ENCODE results near the gene RPTOR.
"Not testable (repeated sequence)": the region's sequence is repeated elsewhere in the genome, so short reads cannot be mapped to it uniquely, and the experiment has no call there.

The RPTOR gene

GRCh38 chr17:80529904-80530292, 14.7 kb upstream of the RPTOR start:
- no peak for TF ChIP-seq CTCF (IDR thresholded peaks at IDR 0.05; ENCODE audit: extremely low read depth, missing control alignments)
- no peak for DNase-seq (ENCODE audit: low spot score)

- DNase-seq (ENCODE audit: low spot score) = no peak
- TF ChIP-seq CTCF (IDR thresholded peaks at IDR 0.05; ENCODE audit: extremely low read depth, missing control alignments) = no peak
Measured at GRCh38 chr17:80531400-80531799, 13.2 kb upstream of the RPTOR start.

GRCh38 chr17:80537386-80537785, 7.3 kb upstream of the RPTOR start:
- not testable (repeated sequence) for DNase-seq (ENCODE audit: low spot score)

DNA sequence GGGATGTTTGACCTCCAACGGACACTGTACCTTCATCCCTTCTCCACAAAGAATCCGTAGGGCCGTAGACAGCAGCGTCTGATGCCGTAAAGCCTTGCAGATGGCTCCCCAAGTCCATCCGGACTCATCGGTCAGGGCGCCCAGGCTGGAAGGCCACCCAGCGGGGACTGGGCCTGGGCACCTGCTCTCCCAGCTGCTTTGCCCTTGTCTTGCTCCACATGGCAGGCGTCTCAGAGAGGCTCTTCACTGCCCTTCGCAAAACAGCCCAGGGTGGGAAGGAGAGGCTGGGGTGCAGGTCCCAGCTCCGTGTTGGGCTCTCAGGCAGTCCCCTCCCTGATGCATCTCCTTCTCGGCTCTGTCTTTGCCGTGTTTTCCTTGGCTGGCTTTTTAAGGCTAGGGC, 6.2 kb upstream of the RPTOR start:
- DNase-seq (ENCODE audit: low spot score) = peak; percentile 9
- no peak for TF ChIP-seq CTCF (IDR thresholded peaks at IDR 0.05; ENCODE audit: extremely low read depth, missing control alignments)

DNA sequence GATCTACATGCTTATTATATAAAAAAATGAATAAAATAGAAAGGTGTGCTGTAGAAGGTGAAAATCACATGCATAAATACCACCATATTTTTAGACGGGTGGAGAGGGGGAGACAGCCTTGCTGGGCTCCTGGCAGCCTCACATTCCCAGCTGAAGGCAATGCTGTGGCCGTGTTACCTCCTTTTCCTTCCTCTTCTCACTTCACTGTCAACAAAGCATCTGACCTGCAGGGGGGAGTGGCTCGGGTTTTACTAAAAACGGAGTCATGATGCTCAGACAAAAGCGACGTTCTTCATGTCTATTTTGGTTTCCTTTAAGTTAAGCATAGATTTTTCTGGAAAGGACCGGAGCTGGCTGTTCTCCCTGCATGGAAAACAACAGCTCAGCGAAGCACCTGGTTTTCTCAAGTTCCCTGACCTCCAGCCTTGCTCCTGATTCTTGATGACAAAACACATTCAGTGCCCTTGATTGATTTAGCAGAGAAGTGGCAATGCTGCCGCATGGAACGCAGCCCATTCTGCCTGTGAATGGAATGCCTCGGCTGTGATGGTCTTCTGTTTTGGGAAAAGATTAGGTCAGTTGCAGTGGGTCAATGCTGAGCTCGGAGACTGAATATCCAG, 5.5 kb upstream of the RPTOR start:
- no peak for TF ChIP-seq CTCF (IDR thresholded peaks at IDR 0.05; ENCODE audit: extremely low read depth, missing control alignments)
- peak; percentile 22 for DNase-seq (ENCODE audit: low spot score)

GRCh38 chr17:80545499-80545826, 825 bp downstream of the RPTOR start:
- DNase-seq (ENCODE audit: low spot score) = no peak
- no peak for TF ChIP-seq CTCF (IDR thresholded peaks at IDR 0.05; ENCODE audit: extremely low read depth, missing control alignments)

DNA sequence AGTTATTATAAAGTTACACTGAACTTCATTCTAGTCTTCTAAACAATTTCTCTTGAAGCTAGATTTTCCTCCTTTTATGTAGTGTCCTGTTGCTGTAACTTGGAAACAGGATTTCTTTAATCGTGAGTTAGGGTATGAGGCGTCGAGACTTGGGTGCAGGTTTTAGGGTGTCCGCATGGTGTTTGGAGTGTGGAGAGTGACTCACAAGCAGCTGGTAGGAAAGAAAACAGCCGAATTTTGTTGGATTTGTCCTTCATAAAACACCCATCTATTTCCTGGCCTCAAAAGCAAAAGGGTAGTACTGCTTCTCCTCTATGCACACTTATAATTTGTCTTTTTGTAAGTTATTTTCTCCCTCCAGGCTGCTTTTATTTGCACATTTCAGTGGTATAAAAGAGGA, 1.6 kb downstream of the RPTOR start:
- TF ChIP-seq CTCF (IDR thresholded peaks at IDR 0.05; ENCODE audit: extremely low read depth, missing control alignments) = no peak
- no peak for DNase-seq (ENCODE audit: low spot score)

DNA sequence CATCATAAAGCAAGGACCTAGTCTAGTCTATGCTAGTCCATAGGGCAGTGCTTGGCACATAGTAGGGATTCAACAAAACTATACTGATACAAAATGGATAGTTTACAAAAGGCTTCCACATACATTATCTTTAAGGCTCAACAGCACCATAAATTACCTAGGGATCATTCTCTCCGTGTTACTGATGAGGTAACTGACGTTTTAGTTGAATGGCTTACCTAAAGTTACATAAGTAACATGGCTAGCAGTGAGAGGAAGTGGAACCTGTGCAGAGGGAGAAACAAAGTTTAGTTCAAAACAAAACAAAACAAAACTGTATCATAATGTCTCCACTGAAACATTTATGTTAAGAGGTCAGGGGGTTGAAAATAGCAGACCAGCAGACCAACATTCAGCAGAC, 7.9 kb downstream of the RPTOR start:
- TF ChIP-seq CTCF (IDR thresholded peaks at IDR 0.05; ENCODE audit: extremely low read depth, missing control alignments) = no peak
- DNase-seq (ENCODE audit: low spot score) = no peak

Data from GM20000 (cell line).